CD4-positive, alpha-beta T cell treated with Interleukin-21 for 1 hour (primary cell): Measurements from ENCODE around the gene SMPDL3B.

Source experiments
- DNase-seq: peaks from one replicate; pipeline ENCODE4 v3.0.0-alpha.2; 2020

The SMPDL3B gene

GRCh38 chr1:27941671-27942540, 7.1 kb downstream of the SMPDL3B start:
- no peak for DNase-seq

- no peak for DNase-seq
Measured at GRCh38 chr1:27945020-27945419, 10.2 kb downstream of the SMPDL3B start.

DNA sequence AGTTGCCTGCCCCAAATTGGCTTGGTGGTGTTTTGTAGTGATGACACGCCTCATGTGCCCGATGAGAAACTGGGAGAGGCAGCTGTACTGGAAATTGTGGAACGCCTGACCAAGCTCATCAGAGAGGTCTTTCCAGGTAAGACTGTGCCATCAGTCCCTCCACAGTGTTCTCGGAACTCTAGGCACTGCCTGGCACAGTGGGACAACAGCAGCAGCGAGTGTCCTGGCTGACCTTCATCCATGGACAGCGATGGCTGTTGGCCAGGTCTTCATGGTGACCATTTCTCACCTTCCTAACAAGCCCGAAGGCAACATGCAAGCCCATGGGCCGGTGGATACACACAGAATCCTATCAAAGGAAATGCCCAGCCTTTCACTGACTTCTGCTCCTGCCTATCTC, 14.2 kb downstream of the SMPDL3B start:
- DNase-seq = no peak

- no peak for DNase-seq
Measured at GRCh38 chr1:27951396-27951795, 16.6 kb downstream of the SMPDL3B start.

DNA sequence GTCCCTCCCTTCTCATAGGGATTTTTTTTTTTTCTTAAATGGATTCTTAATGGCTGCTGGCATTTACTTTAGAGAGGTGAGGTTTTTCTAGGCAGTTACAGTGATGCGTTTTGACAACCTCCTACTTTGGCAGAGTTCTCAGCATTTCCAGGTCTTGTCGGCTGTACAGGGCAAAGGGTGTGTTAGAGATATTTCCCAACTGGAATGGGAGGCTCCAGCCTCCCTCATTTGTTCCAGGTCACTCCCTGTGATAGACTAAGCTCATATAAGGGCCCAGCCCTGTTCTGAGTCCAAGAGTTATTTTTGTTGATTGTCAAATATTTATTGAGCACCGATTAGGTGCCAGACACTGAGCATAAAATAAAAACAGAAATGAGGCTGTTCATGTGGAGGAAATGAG, 17.3 kb downstream of the SMPDL3B start:
- no peak for DNase-seq

GRCh38 chr1:27954186-27954585, 19.4 kb downstream of the SMPDL3B start:
- DNase-seq = no peak

GRCh38 chr1:27955076-27955475, 20.3 kb downstream of the SMPDL3B start:
- DNase-seq = no peak

- no peak for DNase-seq
Measured at GRCh38 chr1:27956761-27957160, 22.0 kb downstream of the SMPDL3B start.

GRCh38 chr1:27957655-27958054, 22.9 kb downstream of the SMPDL3B start:
- DNase-seq = no peak

DNA sequence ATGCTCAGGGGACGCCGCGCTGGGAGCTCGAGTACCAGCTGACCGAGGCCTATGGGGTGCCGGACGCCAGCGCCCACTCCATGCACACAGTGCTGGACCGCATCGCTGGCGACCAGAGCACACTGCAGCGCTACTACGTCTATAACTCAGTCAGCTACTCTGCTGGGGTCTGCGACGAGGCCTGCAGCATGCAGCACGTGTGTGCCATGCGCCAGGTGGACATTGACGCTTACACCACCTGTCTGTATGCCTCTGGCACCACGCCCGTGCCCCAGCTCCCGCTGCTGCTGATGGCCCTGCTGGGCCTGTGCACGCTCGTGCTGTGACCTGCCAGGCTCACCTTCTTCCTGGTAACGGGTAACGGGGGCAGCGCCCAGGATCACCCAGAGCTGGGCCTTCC, 23.7 kb downstream of the SMPDL3B start:
- DNase-seq = no peak

GRCh38 chr1:27959792-27960603, 25.2 kb downstream of the SMPDL3B start, which contains the start of gene XKR8:
XKR8 (plus strand) TSS chr1:27959973; CDS start chr1:27960070, 97 bp downstream.
- DNase-seq = peak; percentile 85

DNA sequence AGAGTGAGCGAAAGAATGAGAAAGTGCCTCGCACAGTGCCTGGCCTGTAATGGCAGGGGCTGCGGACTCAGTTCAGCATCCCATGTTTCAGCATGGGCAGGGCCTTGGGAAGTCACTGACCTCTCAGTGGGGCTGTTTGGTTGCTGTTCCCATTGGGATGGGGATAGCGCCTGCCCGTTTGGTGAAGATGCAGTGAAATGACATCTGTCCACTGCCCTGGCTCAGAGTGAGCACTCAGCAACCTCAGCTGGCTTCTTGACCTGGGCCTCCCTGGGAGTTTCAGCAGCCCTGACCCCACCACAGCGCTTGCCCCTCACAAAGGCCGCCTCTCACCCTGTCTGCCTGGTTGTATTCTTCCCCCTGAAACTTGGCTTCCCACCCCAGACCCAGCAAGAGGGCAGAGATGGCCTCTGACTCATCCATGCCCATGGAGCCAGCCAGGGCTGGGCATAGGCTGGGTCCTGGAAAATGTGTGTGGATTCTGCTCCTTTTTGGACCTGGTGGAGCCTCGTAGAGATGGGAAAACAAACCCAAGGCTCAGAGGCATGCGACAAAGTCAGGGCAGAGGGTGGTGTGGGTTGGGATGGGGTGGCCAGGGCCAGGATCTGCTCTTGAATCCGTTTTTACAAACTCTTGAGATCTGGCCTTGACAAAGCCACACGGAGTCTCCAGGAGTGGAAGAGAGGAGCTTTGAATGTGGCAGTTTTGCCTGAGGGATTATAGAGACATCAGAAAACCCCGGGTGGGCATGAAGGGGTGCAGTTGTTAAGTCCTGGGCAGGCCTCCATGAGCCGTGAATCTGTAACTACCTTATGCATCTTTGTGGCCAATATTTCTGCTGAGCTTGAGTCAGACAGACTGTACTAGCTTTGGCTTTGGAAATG, 26.2 kb downstream of the SMPDL3B start:
- no peak for DNase-seq

- no peak for DNase-seq
Measured at GRCh38 chr1:27961646-27962221, 26.9 kb downstream of the SMPDL3B start.

DNA sequence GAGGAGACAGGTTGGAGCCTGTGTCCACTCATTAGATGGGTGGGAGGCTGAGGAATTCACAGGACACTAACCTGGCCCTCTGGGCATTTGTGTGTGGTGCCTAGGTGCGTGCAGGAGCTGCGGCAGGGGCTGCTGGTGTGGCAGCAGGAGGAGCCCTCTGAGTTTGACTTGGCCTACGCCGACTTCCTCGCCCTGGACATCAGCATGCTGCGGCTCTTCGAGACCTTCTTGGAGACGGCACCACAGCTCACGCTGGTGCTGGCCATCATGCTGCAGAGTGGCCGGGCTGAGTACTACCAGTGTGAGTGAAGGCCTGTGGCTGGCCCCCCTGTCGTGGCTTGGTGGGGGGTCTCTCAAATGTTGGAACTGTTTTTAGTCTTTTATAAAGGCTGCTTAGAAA, 28.6 kb downstream of the SMPDL3B start:
- no peak for DNase-seq

GRCh38 chr1:27966402-27967105, 31.8 kb downstream of the SMPDL3B start:
- no peak for DNase-seq

DNA sequence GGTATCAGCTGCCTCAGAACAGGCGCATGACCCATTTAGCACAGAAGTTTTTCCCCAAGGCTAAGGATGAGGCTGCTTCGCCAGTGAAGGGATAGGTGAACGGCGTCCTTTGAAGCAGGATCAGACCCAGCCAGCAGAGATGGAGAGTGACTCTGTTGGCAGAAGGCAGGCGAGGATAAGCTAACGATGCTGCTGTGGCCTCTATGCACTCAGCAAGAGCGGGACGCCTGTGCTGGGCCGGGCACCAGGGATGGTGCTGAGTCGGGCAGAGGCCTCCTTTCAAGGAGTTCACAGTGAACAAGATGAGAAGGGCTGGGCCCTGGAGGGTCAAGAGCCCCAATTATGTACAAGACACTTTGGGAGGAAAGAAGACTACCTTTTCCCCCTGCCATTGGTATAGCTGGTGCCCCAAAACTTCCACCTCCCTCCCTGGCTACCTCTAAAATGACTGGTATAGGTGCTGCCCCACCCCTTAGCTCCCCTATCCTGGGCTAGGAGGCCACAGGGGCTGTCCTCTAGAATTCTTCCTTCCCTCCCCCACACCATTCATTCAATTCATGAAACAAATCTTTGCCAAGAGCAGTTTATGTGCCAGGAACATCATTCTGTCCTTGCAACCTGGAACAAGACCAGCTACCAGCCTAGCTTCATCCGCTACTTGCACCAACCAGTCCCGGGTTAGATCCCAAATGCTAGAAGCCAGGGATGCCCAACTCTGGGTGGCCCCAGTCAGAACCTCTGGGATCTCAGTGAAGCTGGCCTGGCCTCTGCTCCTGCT, 32.5 kb downstream of the SMPDL3B start:
- DNase-seq = no peak

GRCh38 chr1:27967884-27968466, 33.2 kb downstream of the SMPDL3B start:
- no peak for DNase-seq

DNA sequence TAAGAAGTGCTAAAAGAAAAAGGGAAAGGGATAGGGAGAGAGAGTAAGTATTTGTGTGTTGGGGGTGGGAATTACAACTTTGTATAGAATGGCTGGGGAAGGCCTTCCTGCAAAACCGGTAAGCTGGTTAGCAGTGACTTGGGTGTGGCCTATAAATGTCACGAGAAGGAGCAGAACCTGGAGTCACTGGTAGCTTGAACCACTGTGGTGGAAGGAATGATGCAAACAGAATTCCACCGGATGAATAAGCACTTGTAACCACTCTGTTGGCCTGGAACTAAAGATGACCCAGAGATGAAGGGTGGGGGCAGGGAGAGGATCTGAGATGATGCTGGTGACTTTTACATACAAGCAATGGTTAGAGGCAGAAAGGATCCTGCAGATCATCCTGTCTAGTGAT, 33.9 kb downstream of the SMPDL3B start:
- DNase-seq = no peak

- no peak for DNase-seq
Measured at GRCh38 chr1:27970401-27970800, 35.6 kb downstream of the SMPDL3B start.

DNA sequence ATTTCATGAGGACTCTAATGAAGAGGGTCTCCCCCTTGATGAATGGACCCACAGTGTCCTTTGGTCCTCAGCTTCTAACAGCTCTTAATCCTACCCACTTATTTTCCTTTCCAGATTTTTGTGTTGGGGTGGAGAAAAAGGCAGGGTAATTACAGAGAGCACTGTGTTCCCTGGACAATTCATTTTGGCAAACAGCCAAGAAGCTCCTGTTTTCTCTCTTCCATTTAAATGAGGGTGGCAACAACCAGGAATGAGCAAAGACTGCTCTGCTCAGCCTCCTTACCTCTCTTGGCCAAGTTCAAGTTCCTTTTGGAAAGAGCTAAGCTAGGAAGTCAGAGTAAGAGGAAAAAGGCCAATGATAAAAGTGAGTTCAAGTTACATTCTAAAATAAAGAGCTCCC, 36.9 kb downstream of the SMPDL3B start:
- DNase-seq = no peak

GRCh38 chr1:27972141-27972540, 37.3 kb downstream of the SMPDL3B start:
- DNase-seq = no peak
